Activated CD4-positive, alpha-beta T cell treated with anti-CD3 and anti-CD28 coated beads, Interleukin-2, amount 10 ng/mL, durations not matched to agents 7 days and 5 days (primary cell): ENCODE measurements around the gene ATXN1. TPM values are rescaled to one million over a fixed set of nuclear protein-coding genes. Genes with fewer than 3 reads are reported as not detected.

Experiments
- CTCF ChIA-PET: fragments of 350-600 bp; sonication (Branson Sonifier 250); formaldehyde crosslinking; loops from one replicate; lab custom pipeline; 2021; ENCODE audit warnings: antibody characterized with exemption; lab: Charles Lee
- POLR2A ChIA-PET: fragments of 350-600 bp; sonication (Branson Sonifier 250); formaldehyde crosslinking; loops from one replicate; lab custom pipeline; 2021; ENCODE audit warnings: antibody characterized with exemption; lab: Charles Lee
- DNase-seq: peaks from one replicate; pipeline ENCODE4 v3.0.0-alpha.2; 2020
- H3K27ac Mint-ChIP-seq: one replicate; pipeline ENCODE4 v1.8.0; 2021; ENCODE audit warnings: mild to moderate bottlenecking, moderate library complexity, mixed read lengths
- H3K27me3 Mint-ChIP-seq: one replicate; pipeline ENCODE4 v1.8.0; 2021; ENCODE audit warnings: mixed read lengths
- H3K36me3 Mint-ChIP-seq: one replicate; pipeline ENCODE4 v1.8.0; 2021; ENCODE audit warnings: low read depth, mixed read lengths
- H3K4me1 Mint-ChIP-seq: one replicate; pipeline ENCODE4 v1.8.0; 2021; ENCODE audit warnings: mixed read lengths
- H3K4me3 Mint-ChIP-seq: one replicate; pipeline ENCODE4 v1.8.0; 2021; ENCODE audit warnings: mild to moderate bottlenecking, moderate library complexity, mixed read lengths
- H3K9me3 Mint-ChIP-seq: one replicate; pipeline ENCODE4 v1.8.0; 2021; ENCODE audit warnings: mixed read lengths
- total RNA-seq, 2 experiments: library from RNA; stranded (reverse); gene quantifications; one replicate each; pipeline ENCODE4 v1.2.3, GENCODE V29; 2021

ATXN1 gene
- total RNA-seq, 2 experiments from 2014 or later: 36.0 to 40.4 TPM

DNA sequence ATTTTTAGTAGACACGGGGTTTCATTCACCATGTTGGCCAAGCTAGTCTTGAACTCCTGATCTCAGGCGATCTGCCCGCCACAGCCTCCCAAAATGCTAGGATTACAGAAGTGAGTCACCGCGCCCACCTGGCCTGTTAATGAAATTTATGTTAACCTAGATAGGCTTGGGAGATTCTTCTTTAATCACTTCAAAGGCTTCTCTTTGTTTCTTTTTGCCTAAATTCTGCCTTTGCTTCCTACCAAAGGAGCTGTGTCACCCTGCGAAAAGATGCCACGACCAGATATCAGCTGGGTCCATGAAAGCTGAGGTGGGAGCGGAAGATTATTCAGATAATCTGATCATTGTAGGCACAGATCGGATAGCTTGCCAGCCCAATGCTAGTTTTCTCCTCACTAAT is 447.5 kb downstream of the ATXN1 start:
- Mint-ChIP-seq H3K27ac (no peak overlapping the region), H3K4me1 (peaks cover 17% of the 10 kb centered on the region), H3K4me3 (no peak overlapping the region), H3K27me3 (no peaks in the 10 kb centered on the region), H3K9me3 (no peaks in the 10 kb centered on the region), H3K36me3 (peaks cover 8% of the 10 kb centered on the region)
- no peak for DNase-seq
- ChIA-PET CTCF (interaction anchor here (1.1 kb wide), 1 partner anchor 15 kb away, joined by 6 read pairs; no protein-coding TSS in a partner anchor), POLR2A (no interaction called here)

DNA sequence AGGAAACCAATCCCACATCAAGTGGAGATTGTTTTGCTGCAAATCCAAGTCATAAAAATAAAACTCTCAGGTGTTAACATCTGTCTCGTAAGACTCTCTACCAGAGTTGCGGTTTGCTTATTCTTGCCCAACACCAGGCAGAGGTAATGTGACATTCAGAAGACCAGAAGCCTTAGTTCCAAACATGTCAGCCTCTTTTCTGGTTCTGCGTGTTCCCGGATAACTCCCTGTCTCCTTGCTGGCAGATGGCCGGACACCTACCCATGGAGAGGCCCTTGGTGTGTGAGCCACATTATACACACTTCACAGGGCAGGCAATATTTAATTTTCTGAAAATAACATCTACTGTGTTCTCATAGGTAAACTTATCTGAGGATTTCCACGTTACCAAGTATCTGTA is 449.5 kb downstream of the ATXN1 start:
- no peak overlapping the region for H3K27ac Mint-ChIP-seq
- no peaks in the 10 kb centered on the region for H3K27me3 Mint-ChIP-seq
- H3K4me3 Mint-ChIP-seq: no peak overlapping the region
- DNase-seq: no peak
- ChIA-PET CTCF (no interaction called here), POLR2A (no interaction called here)
- peaks cover 11% of the 10 kb centered on the region for H3K36me3 Mint-ChIP-seq
- H3K4me1 Mint-ChIP-seq: peaks cover under 1% of the 10 kb centered on the region
- no peaks in the 10 kb centered on the region for H3K9me3 Mint-ChIP-seq

DNA sequence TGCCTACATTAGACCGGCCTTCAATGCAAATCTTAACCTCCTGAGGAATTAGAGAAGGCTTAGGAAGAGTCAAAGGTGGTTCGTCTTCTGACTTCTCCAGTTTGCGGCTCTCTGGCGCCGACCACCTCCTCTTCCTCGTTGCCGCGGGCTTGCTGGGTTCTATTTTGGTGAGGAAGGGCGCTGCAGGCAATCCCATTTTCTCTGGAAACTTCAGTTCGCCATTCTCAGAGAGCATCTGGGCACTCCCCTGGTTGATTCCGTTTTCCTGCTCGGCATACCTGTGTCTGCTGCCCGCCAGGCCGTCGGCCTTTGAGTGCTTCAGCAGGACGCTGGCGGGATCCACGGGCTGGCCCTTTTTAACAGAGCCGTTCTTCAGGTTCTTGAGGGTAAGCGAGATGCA is 454.9 kb downstream of the ATXN1 start:
- ChIA-PET CTCF (interaction anchor here (1.3 kb wide), 1 partner anchor 10 kb away, joined by 4 read pairs; no protein-coding TSS in a partner anchor), POLR2A (no interaction called here)
- no peaks in the 10 kb centered on the region for H3K27me3 Mint-ChIP-seq
- no peaks in the 10 kb centered on the region for H3K4me1 Mint-ChIP-seq
- no peak for DNase-seq
- H3K9me3 Mint-ChIP-seq: no peaks in the 10 kb centered on the region
- no peak overlapping the region for H3K4me3 Mint-ChIP-seq
- H3K36me3 Mint-ChIP-seq: peaks cover 11% of the 10 kb centered on the region
- H3K27ac Mint-ChIP-seq: no peak overlapping the region

DNA sequence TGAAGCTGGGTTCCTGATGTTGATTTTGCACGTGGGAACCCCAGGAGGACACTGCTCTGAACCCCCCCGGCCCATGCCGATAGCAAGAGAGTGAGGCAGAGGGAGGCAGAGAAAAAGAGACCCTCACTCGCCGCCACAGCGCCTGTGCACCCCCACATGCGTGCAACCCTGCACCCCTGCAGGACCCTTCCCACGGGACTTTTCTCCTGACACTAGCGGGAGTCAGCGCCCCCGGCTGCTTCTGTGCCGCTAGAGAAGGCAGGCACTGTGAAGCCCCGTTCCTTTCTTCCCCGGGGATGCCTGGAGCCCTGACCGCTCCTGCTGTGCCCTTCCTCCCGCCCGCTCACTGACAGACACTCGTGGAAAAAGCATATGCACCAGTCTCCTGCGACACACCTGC is 455.5 kb downstream of the ATXN1 start:
- H3K27me3 Mint-ChIP-seq: no peaks in the 10 kb centered on the region
- no peaks in the 10 kb centered on the region for H3K9me3 Mint-ChIP-seq
- H3K36me3 Mint-ChIP-seq: peaks cover 11% of the 10 kb centered on the region
- ChIA-PET POLR2A (no interaction called here), CTCF (no interaction called here)
- DNase-seq: no peak
- H3K4me3 Mint-ChIP-seq: no peak overlapping the region
- no peaks in the 10 kb centered on the region for H3K4me1 Mint-ChIP-seq
- no peak overlapping the region for H3K27ac Mint-ChIP-seq

DNA sequence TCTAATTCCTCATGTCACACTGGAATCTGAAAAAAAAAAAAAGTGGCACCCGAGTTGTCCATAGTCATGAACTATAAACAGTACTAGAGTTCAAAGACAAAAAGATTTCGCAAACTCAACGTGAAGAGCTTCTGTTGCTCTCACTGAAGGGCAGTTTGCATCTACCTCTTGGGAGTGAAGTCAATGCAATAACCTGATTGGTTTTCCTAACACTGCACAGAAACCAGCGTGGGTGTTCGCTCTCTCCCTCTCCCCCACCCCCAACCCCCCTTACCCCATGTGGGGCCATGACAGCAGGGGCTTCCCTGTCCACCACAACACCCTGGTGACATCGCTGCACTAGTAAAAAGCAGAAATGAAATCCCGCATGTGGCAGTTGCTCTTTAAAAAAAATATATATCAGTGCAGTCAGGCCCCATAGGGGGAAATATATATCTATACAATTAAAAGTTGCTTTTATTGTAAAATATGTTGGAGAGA is 456.0 kb downstream of the ATXN1 start:
- H3K27me3 Mint-ChIP-seq: no peaks in the 10 kb centered on the region
- peaks cover 11% of the 10 kb centered on the region for H3K36me3 Mint-ChIP-seq
- ChIA-PET POLR2A (no interaction called here), CTCF (interaction anchor here (0.7 kb wide), 1 partner anchor 11 kb away, joined by 5 read pairs; no protein-coding TSS in a partner anchor)
- H3K9me3 Mint-ChIP-seq: no peaks in the 10 kb centered on the region
- no peak overlapping the region for H3K4me3 Mint-ChIP-seq
- no peaks in the 10 kb centered on the region for H3K4me1 Mint-ChIP-seq
- no peak overlapping the region for H3K27ac Mint-ChIP-seq
- no peak for DNase-seq

DNA sequence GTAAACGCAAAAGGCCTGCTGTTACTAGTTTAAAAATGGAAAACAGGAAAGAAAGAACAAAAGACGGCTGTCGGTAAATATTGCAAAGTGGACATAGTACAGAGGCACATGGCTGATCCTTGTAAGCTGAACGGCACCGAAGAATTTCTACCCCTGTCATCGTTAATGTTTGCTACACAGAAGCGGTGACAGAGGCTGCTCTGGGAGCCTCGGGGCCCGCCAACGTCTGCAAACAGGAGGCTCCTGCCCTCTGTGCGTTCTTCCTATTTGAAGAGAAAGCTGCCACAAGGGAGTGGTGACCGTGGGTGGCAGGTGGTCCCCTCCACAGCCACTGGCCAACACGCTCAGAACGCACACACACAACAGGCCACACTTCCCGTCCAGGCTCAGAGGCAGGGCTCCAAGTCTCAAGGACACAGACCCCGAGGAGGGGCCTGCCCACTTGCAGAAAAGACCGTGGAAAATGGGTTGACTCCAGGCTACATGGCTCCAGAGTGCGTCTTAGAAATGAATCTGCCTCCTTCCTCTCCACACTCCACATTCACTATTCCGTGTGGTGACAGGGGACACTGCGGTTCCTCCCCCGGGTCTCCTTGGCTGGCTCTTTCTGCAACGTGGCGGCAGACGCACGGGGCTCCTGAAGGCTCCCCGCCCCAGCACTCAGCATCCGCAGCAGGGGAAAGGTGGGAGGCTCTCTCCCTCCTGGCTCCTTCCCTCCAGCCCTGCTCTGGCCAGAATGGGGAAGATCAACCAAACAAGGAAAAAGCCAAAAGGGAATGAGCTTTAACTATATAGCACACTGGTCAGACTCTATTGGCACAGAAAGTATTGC is 458.3 kb downstream of the ATXN1 start:
- Mint-ChIP-seq H3K27ac (no peak overlapping the region), H3K4me3 (no peak overlapping the region), H3K9me3 (no peaks in the 10 kb centered on the region), H3K27me3 (no peaks in the 10 kb centered on the region), H3K4me1 (no peaks in the 10 kb centered on the region), H3K36me3 (peaks cover 4% of the 10 kb centered on the region)
- CTCF ChIA-PET: no interaction called here
- POLR2A ChIA-PET: no interaction called here
- no peak for DNase-seq

DNA sequence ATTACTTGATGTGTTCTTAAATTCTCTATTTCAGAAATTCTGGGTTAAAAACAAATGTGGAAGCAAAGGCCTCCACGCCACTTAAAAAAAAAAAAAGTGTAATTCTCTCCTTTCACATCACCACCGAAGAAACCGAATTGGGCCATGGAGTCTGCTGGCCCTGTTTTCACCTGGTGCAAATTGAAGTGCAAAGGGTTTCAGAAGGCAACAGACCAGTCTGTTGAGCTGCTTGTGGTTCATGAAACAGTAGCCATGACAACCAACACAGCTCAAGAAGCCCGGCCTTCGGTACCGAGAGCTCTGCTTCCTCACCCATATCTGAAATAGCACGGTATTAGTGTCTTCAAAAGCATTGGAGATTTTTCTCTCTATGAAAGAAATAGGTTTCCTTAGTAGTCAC is 459.7 kb downstream of the ATXN1 start:
- Mint-ChIP-seq H3K36me3 (peaks cover 4% of the 10 kb centered on the region), H3K9me3 (no peaks in the 10 kb centered on the region), H3K27ac (no peak overlapping the region), H3K4me3 (no peak overlapping the region), H3K4me1 (no peaks in the 10 kb centered on the region), H3K27me3 (no peaks in the 10 kb centered on the region)
- POLR2A ChIA-PET: no interaction called here
- DNase-seq: no peak
- CTCF ChIA-PET: no interaction called here

DNA sequence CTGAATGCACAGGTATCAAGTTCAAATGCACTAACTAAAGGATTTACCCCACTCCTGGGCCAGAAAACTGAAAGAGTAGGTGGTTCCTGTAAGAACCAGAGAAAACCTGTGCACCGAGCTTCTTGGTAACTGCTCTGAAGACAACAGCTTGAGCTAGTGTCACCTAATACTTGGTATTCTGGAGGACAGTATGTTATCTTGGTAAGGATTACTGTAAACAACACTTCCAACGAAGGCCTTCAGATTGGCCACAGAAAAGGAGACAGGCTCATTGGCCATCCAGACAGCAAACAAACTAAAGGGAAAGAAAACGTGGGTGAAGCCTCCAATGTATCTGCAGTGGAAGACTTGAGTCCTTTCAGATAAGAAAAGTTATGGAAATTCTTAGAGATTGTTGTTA is 461.4 kb downstream of the ATXN1 start:
- DNase-seq: no peak
- Mint-ChIP-seq H3K27me3 (no peaks in the 10 kb centered on the region), H3K36me3 (peaks cover 3% of the 10 kb centered on the region), H3K27ac (no peak overlapping the region), H3K4me1 (no peaks in the 10 kb centered on the region), H3K9me3 (no peaks in the 10 kb centered on the region), H3K4me3 (no peak overlapping the region)
- POLR2A ChIA-PET: no interaction called here
- CTCF ChIA-PET: no interaction called here

DNA sequence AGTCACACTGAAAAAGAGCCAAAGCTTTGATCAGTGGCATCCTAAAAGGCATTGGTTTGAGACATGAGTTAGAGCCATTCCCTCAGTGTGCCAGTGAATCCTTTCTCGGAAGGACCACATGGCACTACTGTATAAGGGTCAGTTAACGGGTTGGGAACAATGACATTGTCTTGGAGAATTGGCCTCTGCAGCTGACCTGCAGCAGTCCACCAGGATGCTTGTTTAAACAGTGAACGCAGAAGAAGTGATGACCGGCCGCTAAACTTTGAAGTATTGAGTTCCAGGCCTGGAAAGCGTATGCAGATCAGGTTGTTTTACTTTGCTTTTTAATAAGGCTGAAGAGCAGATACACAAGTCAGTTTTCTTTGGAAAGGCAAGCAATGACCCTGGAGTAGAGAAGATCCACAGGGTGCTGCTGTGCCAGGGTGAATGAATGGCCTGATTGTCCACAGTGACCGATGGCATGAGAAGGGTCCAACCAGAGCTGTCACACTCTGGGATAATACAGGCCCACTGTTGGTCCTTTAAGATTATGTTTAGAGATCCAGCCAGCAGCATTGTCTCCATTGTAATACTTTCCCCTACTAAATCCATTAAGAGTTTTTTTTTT is 465.1 kb downstream of the ATXN1 start:
- Mint-ChIP-seq H3K9me3 (no peaks in the 10 kb centered on the region), H3K27me3 (no peaks in the 10 kb centered on the region), H3K4me1 (no peaks in the 10 kb centered on the region), H3K4me3 (no peak overlapping the region), H3K36me3 (no peaks in the 10 kb centered on the region), H3K27ac (no peak overlapping the region)
- ChIA-PET POLR2A (no interaction called here), CTCF (interaction anchor here (0.6 to 1.4 kb wide), 3 partner anchors 10 to 45 kb away, joined by 3 read pairs; no protein-coding TSS in a partner anchor)
- no peak for DNase-seq

DNA sequence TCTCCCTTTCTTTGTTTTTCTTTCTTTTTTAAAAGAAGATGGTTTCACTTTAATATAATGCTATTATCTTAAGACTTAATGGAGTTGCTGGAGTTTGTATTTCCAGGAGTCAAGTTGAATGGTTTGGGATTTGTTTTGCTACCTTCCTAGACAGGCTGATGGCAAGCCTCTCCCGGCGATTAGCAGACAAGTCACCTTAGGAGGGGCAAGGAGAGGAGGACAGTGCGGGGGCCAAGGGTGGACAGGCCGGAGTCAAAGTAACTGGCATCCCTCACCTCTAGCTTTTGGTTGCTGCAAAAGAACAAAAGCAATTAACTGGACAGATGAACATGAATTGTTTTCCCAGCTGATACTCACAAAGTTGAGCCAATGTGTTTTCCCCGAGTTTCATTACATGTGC is 465.8 kb downstream of the ATXN1 start:
- ChIA-PET POLR2A (no interaction called here), CTCF (interaction anchor here (1.4 kb wide), 1 partner anchor 12 kb away, joined by 3 read pairs; no protein-coding TSS in a partner anchor)
- no peaks in the 10 kb centered on the region for H3K9me3 Mint-ChIP-seq
- no peaks in the 10 kb centered on the region for H3K4me1 Mint-ChIP-seq
- H3K27me3 Mint-ChIP-seq: no peaks in the 10 kb centered on the region
- no peak for DNase-seq
- no peaks in the 10 kb centered on the region for H3K36me3 Mint-ChIP-seq
- H3K4me3 Mint-ChIP-seq: no peak overlapping the region
- H3K27ac Mint-ChIP-seq: no peak overlapping the region

DNA sequence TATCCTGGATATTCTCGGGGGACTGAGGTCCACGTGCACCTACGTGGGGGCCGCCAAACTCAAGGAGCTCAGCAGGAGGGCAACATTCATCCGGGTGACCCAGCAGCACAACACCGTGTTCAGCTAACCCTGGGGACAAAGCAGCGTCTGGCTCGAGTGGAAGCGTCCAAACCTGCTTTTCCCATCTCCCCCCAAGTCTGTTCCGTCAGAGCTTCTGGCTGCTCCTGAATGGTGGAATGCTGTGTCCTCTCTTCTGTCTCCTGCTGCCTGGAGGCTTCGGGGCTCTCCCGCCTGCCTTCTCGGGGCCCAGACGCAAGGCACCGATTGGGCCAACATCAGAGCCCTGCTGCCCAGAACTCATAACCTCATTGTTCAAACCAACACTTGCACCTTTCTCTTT is 466.2 kb downstream of the ATXN1 start:
- Mint-ChIP-seq H3K9me3 (no peaks in the 10 kb centered on the region), H3K36me3 (no peaks in the 10 kb centered on the region), H3K4me1 (no peaks in the 10 kb centered on the region), H3K27ac (no peak overlapping the region), H3K27me3 (no peaks in the 10 kb centered on the region), H3K4me3 (no peak overlapping the region)
- ChIA-PET CTCF (interaction anchor here (1.4 kb wide), 1 partner anchor 11 kb away, joined by 3 read pairs; no protein-coding TSS in a partner anchor), POLR2A (no interaction called here)
- no peak for DNase-seq

DNA sequence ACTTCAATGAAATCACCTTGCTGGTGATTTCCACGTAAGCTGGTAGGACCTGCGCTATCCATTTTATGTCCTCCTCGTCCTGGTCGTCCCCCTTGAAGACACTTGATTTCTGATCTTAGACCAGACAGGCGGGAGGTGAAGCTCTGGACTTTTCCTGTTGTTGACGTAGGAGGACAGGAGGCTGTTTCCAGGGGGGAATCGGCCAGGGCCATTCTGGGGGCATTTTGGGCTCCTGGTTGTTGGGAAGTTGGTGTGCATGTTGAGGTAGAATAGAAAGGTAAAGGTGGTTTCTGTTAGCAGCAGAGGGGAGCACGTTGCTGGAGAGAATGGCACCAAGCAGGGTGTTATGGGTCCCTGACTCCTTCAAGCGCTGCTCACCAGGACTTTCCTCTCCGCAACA is 466.9 kb downstream of the ATXN1 start:
- no peaks in the 10 kb centered on the region for H3K4me1 Mint-ChIP-seq
- H3K27ac Mint-ChIP-seq: no peak overlapping the region
- no peaks in the 10 kb centered on the region for H3K27me3 Mint-ChIP-seq
- H3K4me3 Mint-ChIP-seq: no peak overlapping the region
- ChIA-PET CTCF (interaction anchor here (1.4 kb wide), 1 partner anchor 10 kb away, joined by 3 read pairs; no protein-coding TSS in a partner anchor), POLR2A (no interaction called here)
- no peak for DNase-seq
- no peaks in the 10 kb centered on the region for H3K36me3 Mint-ChIP-seq
- no peaks in the 10 kb centered on the region for H3K9me3 Mint-ChIP-seq

DNA sequence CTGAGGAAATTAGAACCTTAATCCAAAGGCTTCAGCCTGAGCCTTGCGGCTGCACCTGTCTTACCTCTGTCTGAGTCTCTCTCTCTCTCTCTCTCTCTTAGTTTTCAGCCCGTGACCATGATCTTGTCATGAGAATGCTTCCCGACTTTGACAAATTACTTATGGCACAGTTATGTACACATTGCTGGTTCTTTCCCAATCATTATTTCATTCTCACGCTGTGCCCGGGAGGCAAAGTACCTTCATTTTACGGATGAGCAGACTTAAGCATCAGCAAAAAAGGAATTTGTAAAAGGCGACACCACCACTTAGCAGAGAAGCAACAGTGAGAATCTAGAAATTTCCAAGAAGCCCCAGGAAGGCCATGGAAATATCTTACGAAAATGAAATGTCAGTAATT is 468.3 kb downstream of the ATXN1 start:
- CTCF ChIA-PET: no interaction called here
- H3K4me3 Mint-ChIP-seq: no peak overlapping the region

More for the DNA sequence above, 468.3 kb downstream of the ATXN1 start:
- Mint-ChIP-seq H3K4me1 (no peaks in the 10 kb centered on the region), H3K27me3 (no peaks in the 10 kb centered on the region), H3K9me3 (no peaks in the 10 kb centered on the region), H3K27ac (no peak overlapping the region), H3K36me3 (no peaks in the 10 kb centered on the region)
- no peak for DNase-seq
- POLR2A ChIA-PET: no interaction called here
